D721Med (cell line): Measurements from ENCODE around the gene ARHGEF25.

ENCODE experiments used
- DNase-seq: peaks from one replicate; pipeline ENCODE4 v3.0.0; 2011; ENCODE audit warnings: low spot score; ENCODE audit not compliant: insufficient read length
- FAIRE-seq: peaks from 2 replicates; lab custom pipeline; 2011; peaks lifted over from hg19 to GRCh38; lab: Jason Lieb, UNC
- TF ChIP-seq, protein P1 (sequence below): IDR thresholded peaks from 2 replicates; pipeline ENCODE4 v1.5.1; 2012; ENCODE audit warnings: mild to moderate bottlenecking, control low read depth; ENCODE audit not compliant: insufficient read depth; ENCODE audit errors: missing control alignments

Gene ARHGEF25

GRCh38 chr12:57580466-57580795 lies 30.8 kb upstream of the ARHGEF25 start:
- DNase-seq (no peak), FAIRE-seq (no peak)
- TF ChIP-seq, protein P1, sequence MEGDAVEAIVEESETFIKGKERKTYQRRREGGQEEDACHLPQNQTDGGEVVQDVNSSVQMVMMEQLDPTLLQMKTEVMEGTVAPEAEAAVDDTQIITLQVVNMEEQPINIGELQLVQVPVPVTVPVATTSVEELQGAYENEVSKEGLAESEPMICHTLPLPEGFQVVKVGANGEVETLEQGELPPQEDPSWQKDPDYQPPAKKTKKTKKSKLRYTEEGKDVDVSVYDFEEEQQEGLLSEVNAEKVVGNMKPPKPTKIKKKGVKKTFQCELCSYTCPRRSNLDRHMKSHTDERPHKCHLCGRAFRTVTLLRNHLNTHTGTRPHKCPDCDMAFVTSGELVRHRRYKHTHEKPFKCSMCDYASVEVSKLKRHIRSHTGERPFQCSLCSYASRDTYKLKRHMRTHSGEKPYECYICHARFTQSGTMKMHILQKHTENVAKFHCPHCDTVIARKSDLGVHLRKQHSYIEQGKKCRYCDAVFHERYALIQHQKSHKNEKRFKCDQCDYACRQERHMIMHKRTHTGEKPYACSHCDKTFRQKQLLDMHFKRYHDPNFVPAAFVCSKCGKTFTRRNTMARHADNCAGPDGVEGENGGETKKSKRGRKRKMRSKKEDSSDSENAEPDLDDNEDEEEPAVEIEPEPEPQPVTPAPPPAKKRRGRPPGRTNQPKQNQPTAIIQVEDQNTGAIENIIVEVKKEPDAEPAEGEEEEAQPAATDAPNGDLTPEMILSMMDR: no peak

- no peak for DNase-seq
- FAIRE-seq: no peak
- TF ChIP-seq, protein P1: no peak
These were observed 29.4 kb upstream of the ARHGEF25 start for GRCh38 chr12:57581802-57582201.

DNA sequence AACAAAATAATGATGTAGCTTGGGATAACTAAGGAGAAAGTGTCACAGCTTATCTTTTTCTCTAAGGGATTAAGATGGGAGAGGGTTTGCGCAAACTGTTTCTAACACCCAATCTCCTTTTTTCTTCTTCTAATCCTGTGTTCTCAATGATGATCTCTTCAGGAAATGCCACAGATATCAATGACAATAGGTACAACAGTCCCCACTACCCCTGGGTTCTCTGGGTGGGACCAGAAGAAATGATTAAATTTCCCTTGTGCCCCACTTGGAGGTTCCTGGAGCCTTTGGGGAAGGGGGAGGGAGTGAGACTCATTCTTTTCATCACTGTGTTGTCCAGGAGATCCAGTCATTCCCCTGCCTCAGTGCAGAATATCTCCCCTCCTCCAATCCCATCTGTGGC lies 28.8 kb upstream of the ARHGEF25 start:
- DNase-seq: no peak
- FAIRE-seq: no peak
- TF ChIP-seq, protein P1: no peak

DNA sequence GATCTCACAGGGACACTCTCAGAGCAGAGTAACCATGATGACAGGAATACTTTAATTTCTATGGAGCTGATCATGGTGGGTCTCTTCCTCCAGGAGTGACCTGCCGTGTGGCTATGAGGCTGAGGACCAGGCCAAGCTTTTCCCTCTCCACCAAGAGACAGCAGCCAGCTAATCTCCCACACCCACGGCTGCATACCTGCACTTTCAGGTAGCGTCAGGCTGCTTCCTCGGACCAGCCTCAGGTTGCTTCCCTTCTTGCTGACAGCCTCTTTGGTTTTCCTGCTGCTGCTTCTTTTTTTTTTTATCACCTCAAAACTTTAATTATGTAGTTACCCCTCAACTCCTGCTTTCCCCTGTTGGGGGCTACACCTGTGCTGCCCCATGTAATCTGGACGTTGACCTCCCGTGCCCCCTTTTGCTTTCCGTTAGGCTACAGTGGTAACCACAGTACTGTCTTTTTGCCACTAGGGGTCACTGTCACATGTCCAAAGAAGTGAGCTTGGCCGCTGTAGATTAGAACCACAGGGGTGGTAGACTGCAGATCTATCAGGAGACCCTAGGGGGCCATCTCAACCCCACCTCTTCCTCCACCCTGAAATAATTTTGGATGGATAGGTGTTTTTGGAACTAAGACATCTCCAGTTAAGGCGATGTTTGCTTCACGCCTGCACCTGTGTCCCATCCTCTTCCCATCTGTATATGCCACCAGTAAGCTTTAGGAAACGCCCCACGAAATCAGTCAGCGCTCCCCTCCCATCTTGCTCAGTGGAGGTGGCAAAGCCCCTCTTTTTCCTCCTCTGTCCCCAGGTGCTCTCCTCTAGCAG lies 28.0 kb upstream of the ARHGEF25 start:
- FAIRE-seq: no peak
- peak; percentile 78 for DNase-seq
- TF ChIP-seq, protein P1: peak; percentile 97

DNA sequence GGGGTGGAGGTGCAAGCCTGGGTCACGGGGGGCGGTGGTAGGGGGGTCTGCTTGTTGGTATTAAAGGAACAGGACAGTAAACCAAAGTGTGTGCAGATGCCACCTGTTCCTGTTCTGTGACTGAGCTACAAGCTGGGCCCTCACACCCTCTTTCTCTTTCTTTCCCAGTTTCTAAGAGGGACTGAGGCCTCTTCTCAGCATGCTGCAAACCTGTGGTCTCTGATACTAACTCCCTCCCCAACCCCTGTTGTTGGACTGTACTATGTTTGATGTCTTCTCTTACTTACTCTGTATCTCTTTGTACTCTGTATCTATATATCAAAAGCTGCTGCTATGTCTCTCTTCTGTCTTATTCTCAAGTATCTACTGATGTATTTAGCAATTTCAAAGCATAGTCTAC lies 27.2 kb upstream of the ARHGEF25 start:
- DNase-seq: no peak
- no peak for FAIRE-seq
- TF ChIP-seq, protein P1: no peak

DNA sequence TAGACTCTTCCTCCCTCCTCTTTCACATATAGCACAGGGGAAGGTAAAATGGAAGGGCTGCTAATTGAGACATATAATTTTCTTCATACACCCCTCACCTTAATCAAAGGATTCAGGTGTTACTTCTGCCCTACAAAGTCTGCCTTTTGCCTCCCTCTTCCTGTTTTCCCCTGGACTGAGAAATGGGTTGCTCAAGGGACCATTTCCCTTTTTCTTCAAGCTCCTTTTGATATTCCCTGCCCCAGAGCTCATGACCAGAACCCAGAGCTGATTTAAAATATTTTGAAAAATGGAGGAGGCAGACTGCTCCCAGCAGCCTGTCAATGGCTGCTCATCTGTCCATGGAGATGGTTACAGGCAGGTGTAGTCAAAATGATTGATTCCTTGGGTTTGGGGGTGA lies 26.5 kb upstream of the ARHGEF25 start:
- TF ChIP-seq, protein P1: no peak
- FAIRE-seq (no peak), DNase-seq (no peak)

DNA sequence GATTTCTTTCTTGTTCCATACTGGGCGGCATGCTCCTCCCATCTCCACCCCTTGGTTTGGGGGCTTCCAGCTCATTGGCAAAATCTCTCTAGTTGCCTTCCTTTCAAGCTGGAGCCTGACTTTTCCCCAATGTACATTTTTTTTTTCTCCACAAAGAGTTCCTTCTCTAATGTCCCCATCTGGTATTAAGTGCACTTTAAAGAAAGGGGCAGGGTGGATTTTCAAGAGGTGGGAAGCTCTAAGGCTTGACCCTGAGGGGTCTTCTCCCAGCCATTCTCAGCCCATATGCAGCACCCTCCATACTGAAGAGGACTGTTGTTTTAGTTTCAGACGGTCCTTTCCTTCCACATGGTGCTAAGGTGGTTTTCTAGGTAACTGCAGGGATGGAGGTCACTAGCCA lies 26.1 kb upstream of the ARHGEF25 start:
- TF ChIP-seq, protein P1: no peak
- DNase-seq: no peak
- no peak for FAIRE-seq
